ENCODE data around the gene SLITRK3.
"Not testable (repeated sequence)": the region's sequence is repeated elsewhere in the genome, so short reads cannot be mapped to it uniquely, and the experiment has no call there.

SLITRK3 gene

DNA sequence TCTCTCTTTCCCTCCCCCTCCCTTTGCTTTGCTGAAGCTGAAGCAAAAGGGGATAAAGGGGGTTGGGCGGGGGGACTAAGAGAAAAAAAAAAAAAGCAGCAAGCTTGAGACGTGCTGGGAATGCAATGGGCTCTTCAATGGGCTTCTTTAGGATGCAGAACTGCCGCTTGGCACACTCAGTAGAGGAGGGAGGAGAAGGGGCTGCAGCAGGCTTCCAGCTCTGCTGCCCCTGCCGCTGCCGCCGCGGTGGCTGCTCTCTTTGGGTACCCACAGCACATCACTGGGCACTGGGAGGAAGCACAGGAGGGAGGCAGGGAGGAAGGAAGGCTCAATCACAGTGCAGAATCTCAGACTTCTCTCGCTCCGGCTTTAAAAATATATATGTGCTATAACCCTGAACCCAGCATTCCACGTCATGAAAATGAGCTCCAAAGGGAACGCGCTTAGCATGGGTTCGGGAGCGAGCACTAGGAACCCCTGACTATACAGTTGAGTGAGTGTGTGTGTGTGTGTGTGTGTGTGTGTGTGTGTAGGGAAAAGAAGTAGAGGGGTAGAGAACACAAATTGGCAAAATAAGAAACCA, 3.5 kb downstream of the SLITRK3 start:
- no peak for DNase-seq

DNA sequence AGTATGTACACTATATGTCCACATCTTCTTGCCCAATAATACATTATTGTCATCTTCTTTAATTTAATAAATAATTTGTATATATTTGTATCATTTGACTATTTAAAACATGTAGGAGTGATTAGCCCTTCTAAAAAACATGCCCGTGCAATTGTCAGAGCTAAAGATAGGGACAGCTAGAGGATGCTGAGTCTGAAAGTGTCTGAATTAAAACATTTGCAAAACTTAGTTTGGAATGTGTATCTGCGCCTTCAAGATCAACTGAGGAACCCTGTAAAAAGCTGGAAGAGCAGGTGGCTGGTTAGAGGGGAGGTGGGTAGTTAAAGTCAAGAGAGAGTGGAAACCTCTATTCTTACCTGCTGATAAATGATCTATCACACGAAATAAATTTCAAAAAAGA, 4.7 kb downstream of the SLITRK3 start:
- no peak for DNase-seq

DNA sequence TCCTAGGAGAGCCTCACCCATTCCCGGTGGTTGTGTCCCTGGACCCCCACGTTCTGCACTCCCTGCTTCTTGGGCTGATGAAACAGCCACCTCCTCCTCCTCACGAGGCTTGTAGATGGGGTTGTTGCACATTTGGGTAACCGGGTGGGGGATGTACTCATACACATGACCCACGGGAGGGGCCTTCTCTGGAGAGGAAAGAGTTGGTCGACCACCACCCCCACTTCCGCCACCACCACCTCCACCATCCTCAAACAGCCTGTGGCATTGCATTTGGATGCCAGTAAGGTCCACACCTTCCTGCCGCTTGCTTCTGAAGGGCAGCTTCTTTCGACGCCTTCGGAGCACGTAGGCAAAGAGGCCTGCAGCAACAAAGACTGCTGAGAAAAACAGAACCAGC, 7.7 kb downstream of the SLITRK3 start:
- no peak for DNase-seq

- DNase-seq, result peak; percentile 65
Observed at GRCh38 chr3:165185707-165186327, 10.4 kb downstream of the SLITRK3 start.

GRCh38 chr3:165181556-165181955, 14.6 kb downstream of the SLITRK3 start:
- no peak for DNase-seq

GRCh38 chr3:165170236-165170635, 25.9 kb downstream of the SLITRK3 start:
- no peak for DNase-seq

DNA sequence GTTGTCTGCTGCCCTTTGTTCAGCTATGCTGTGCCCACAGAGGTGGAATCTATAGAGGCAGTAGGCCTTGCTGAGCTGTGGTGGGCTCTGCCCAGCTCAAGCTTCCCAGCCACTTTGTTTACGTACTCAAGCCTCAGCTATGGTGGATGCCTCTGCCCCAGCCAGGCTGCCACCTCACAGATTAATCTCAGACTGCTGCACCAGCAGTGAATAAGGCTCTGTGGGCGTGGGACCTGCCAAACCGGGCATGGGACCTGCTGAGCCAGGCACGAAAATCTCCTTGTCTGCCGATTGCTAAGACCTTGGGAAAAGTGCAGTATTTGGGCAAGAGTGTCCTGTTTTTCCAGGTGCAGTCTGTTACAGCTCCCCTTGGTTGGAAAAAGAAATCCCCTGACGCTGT, 26.8 kb downstream of the SLITRK3 start:
- DNase-seq, result no peak

DNA sequence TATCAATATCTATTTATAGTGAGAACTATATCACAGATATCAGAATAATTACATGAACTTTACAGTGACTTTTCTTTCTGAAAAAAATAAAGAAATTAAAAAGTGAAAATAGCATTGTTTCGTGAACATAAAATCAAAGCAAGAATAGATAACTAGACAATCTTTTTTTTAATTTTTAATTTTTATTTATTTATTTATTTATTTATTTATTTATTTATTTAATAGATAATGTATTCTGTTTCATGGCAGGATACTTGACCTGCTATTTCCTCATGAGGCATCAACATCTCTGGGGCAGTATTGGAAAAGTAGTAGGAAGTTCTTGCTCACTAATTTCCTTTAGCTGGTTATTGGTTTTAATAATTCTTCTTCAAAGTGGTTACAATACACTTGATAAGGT, 33.3 kb downstream of the SLITRK3 start:
- DNase-seq, result no peak

GRCh38 chr3:165159760-165160421, 36.3 kb downstream of the SLITRK3 start:
- DNase-seq, result peak; percentile 64

DNA sequence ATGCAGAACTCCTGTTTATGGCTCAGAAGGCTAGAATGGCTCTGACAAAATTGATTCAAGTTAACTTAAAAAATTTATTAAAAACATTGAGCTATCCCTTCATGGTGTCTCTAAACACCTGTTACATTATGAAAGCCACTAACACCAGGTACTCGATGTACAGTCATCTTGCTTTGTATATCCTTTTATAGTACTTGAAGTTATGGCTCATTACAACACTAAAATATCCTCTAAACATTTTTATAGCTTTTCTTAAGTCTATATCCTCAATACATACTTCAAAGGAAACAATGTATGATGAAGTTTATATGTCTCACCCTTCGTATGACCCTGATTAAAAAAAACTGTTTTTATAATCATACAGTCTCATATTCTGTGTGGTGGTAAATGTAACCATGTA, 38.2 kb downstream of the SLITRK3 start:
- DNase-seq, result no peak

- DNase-seq, result no peak
Observed at GRCh38 chr3:165156757-165157420, 39.3 kb downstream of the SLITRK3 start.

- DNase-seq, result no peak
Observed at GRCh38 chr3:165148876-165149441, 47.2 kb downstream of the SLITRK3 start.

DNA sequence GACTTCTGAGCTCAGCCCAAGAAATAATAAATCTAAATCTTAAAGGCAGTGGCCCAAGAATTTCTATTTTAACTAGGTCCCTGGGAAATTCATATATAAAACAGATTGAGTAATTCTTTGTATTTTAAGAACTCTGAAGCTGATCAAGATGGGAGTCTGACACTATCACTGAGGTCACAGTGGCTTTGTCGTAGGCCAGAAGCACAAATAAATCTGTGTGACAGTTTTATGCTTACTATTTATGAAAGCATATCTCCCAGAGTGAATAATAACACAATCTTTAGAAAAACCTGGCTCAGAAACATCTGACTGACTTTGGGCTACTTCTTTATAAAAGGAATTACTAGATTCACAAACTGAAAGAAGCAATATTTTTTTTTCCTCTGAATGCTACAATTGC, 51.9 kb downstream of the SLITRK3 start:
- DNase-seq, result no peak

DNA sequence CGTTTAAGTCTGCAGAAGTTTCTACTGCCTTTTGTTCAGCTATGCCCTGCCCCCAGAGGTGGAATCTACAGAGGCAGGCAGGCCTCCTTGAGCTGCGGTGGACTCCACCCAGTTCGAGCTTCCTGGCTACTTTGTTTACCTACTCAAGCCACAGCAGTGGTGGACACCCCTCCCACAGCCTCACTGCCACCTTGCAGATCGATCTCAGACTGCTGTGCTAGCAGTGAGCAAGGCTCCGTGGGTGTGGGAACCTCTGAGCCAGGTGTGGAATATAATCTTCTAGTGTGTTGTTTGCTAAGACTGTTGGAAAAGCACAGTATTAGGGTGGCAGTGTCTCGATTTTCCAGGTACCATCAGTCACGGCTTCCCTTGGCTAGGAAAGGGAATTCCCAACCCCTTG, 56.3 kb downstream of the SLITRK3 start:
- not testable (repeated sequence) for DNase-seq

Measured in NCI-H2029 (cell line).